Thyroid gland (tissue), 4 donors: ENCODE measurements around the gene TRIM37. TPM values are rescaled to one million over a fixed set of nuclear protein-coding genes. Genes with fewer than 3 reads are reported as not detected.

Experiments used
- DNase-seq, 2 donors: peaks; one replicate each; pipeline ENCODE4 v3.0.0-alpha.2; 2019
- H3K27ac ChIP-seq, 3 donors: fragments of 200-600 bp; sonication (generic); 1 replicate in 2 of 3; 2 replicates in 1 of 3; pipeline ENCODE4 v1.5.1; 2016 to 2019; ENCODE audit warnings: mild to moderate bottlenecking in 1 of 3, moderate library complexity in 1 of 3
- H3K27me3 ChIP-seq: fragments of 200-600 bp; sonication (generic); one replicate; pipeline ENCODE4 v1.5.1; 2019
- H3K36me3 ChIP-seq, 2 donors: fragments of 200-600 bp; sonication (generic); one replicate each; pipeline ENCODE4 v1.5.1; 2016 to 2019
- H3K4me1 ChIP-seq, 2 donors: fragments of 200-600 bp; sonication (generic); one replicate each; pipeline ENCODE4 v1.5.1; 2017 to 2019
- H3K4me3 ChIP-seq, 3 donors: fragments of 200-600 bp; sonication (generic); replicated peaks in 1 of 3; 1 replicate in 2 of 3; 2 replicates in 1 of 3; pipeline ENCODE4 v1.5.1; 2016; ENCODE audit warnings: mild to moderate bottlenecking in 1 of 3
- H3K9me3 ChIP-seq: fragments of 200-600 bp; sonication (generic); one replicate; pipeline ENCODE4 v1.5.1; 2017
- CTCF ChIP-seq, 6 experiments: fragments of 200-600 bp in 3 of 6; fragments of 450-650 bp in 3 of 6; sonication (generic) in 3 of 6; IDR thresholded peaks; one replicate each; pipeline ENCODE4 v1.5.1; 2016 to 2019; ENCODE audit warnings: antibody characterized with exemption in 6 of 6, mild to moderate bottlenecking in 2 of 6, inconsistent platforms in 1 of 6, moderate library complexity in 1 of 6
- POLR2A ChIP-seq, 2 donors: fragments of 450-650 bp; IDR thresholded peaks; one replicate each; pipeline ENCODE4 v1.6.1; 2017; ENCODE audit warnings: antibody characterized with exemption in 2 of 2, mild to moderate bottlenecking in 2 of 2, moderate library complexity in 1 of 2
- WGBS, 2 donors: methylation state at CpG; one replicate each; pipeline ENCODE4 v1.1.5; 2017; 5-methylcytosine and 5-hydroxymethylcytosine counted together
- intact Hi-C: fragments of 100-400 bp; cut with DNase I; formaldehyde crosslinking; loops from one replicate; pipeline ENCODE4 v1.15.1; 2023
- total RNA-seq, 4 donors: library from RNA; depleted of rRNA; stranded (reverse); fragments of >200 nt; gene quantifications; one replicate each; pipeline ENCODE4 v1.2.3, GENCODE V29; 2016

The TRIM37 gene
- total RNA-seq, 4 donors from 2014 or later, result 30.2 to 46.8 (median 34.2) TPM

- Histone ChIP-seq H3K36me3 (peaks cover 8 to 15% of the 10 kb centered on the region in 2 donors), H3K9me3 (no peaks in the 10 kb centered on the region), H3K27me3 (no peaks in the 10 kb centered on the region), H3K4me1 (no peaks in the 10 kb centered on the region), H3K27ac (no peak overlapping the region), H3K4me3 (no peak overlapping the region)
- no peak for DNase-seq
- intact Hi-C loops, result no loop called here
- WGBS, 2 donors, result 76 to 86% methylated on average over 2 of the region's 2 CpGs
- TF ChIP-seq CTCF (IDR thresholded peaks at IDR 0.05), result no peak
- no peak for TF ChIP-seq POLR2A (IDR thresholded peaks at IDR 0.05)
These were observed 39.3 kb downstream of the TRIM37 start for GRCh38 chr17:59067340-59067739.

- DNase-seq, result no peak
- intact Hi-C loops, result no loop called here
- TF ChIP-seq CTCF (IDR thresholded peaks at IDR 0.05) (no peak), POLR2A (IDR thresholded peaks at IDR 0.05) (no peak)
- Histone ChIP-seq H3K27ac (no peak overlapping the region), H3K27me3 (no peaks in the 10 kb centered on the region), H3K9me3 (no peaks in the 10 kb centered on the region), H3K4me1 (no peaks in the 10 kb centered on the region), H3K36me3 (peaks cover 10 to 13% of the 10 kb centered on the region in 2 donors), H3K4me3 (no peak overlapping the region)
- WGBS, 2 donors, result 96 to 99% methylated on average over 2 of the region's 2 CpGs
These were observed 44.2 kb downstream of the TRIM37 start for GRCh38 chr17:59062509-59062908.

- H3K4me3 ChIP-seq, result no peak overlapping the region
- no peaks in the 10 kb centered on the region for H3K9me3 ChIP-seq
- TF ChIP-seq POLR2A (IDR thresholded peaks at IDR 0.05) (no peak), CTCF (IDR thresholded peaks at IDR 0.05) (no peak)
- WGBS, 2 donors, result 97 to 98% methylated on average over 5 of the region's 5 CpGs
- H3K36me3 ChIP-seq, result peaks cover 10 to 24% of the 10 kb centered on the region in 2 donors
- H3K4me1 ChIP-seq, result no peaks in the 10 kb centered on the region
- H3K27ac ChIP-seq, result no peak overlapping the region
- no peaks in the 10 kb centered on the region for H3K27me3 ChIP-seq
- intact Hi-C loops, result no loop called here
- no peak for DNase-seq
These were observed 49.8 kb downstream of the TRIM37 start for GRCh38 chr17:59056857-59057256.

- intact Hi-C loops, result no loop called here
- Histone ChIP-seq H3K4me1 (no peaks in the 10 kb centered on the region), H3K27me3 (no peaks in the 10 kb centered on the region), H3K4me3 (no peak overlapping the region), H3K27ac (no peak overlapping the region), H3K36me3 (peaks cover 0 to 39% of the 10 kb centered on the region in 2 donors), H3K9me3 (no peaks in the 10 kb centered on the region)
- 72 to 79% methylated on average over 1 of the region's 1 CpG for WGBS, 2 donors
- no peak for DNase-seq
- no peak for TF ChIP-seq POLR2A (IDR thresholded peaks at IDR 0.05)
- no peak for TF ChIP-seq CTCF (IDR thresholded peaks at IDR 0.05)
These were observed 56.9 kb downstream of the TRIM37 start for GRCh38 chr17:59049798-59050197.

- Histone ChIP-seq H3K4me3 (no peak overlapping the region), H3K27me3 (no peaks in the 10 kb centered on the region), H3K9me3 (no peaks in the 10 kb centered on the region), H3K4me1 (no peaks in the 10 kb centered on the region), H3K27ac (no peak overlapping the region), H3K36me3 (peaks cover 0 to 48% of the 10 kb centered on the region in 2 donors)
- DNase-seq, result no peak
- WGBS, 2 donors, result 77 to 83% methylated on average over 3 of the region's 3 CpGs
- intact Hi-C loops, result no loop called here
- TF ChIP-seq CTCF (IDR thresholded peaks at IDR 0.05), result no peak
- TF ChIP-seq POLR2A (IDR thresholded peaks at IDR 0.05), result no peak
These were observed 59.1 kb downstream of the TRIM37 start for GRCh38 chr17:59047616-59048015.
